Measurements from ENCODE around the gene TNS2.
A peak's percentile ranks its signal among the peaks of the same experiment; 100 is the strongest.

Gene TNS2

DNA sequence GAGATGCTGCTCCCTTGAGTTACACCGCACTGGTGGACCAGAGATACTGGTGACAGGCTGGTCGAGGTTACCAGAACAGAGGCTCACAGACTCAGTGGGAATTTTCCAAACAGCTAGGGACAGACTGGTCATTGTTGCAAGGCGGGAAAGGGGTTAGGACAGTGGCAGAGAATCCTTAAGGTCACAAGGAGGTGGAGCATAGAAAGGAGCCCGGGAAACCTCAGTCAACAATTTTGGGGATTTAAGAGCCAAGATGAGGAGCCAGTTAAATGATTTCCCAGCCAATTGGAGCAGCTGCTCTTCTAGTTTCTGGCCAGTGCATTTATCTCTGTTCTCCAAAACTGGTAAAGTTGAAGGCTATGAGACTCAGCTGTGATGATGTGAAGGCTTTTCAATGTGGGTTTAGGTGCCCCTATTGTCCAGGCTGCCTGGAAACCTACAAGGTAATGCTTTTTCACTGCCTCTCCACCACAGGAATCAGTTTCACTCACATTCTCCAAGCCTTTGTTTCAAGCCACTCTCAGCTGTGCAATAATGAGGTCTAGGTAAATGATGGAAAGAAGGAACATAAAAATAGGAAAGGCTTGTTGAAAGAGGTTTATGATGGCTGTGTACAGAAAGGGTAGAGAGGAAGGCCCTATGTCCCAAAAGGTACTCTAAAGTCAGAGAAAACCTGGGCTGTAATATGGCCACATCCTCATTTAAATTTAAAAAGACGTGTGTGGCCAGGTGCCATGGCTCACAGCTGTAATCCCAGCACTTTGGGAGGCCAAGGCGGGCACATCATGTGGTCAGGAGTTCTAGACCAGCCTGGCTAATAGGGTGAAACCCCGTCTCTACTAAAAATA, 7.0 kb upstream of the TNS2 start:
- DNase-seq, result no peak

DNA sequence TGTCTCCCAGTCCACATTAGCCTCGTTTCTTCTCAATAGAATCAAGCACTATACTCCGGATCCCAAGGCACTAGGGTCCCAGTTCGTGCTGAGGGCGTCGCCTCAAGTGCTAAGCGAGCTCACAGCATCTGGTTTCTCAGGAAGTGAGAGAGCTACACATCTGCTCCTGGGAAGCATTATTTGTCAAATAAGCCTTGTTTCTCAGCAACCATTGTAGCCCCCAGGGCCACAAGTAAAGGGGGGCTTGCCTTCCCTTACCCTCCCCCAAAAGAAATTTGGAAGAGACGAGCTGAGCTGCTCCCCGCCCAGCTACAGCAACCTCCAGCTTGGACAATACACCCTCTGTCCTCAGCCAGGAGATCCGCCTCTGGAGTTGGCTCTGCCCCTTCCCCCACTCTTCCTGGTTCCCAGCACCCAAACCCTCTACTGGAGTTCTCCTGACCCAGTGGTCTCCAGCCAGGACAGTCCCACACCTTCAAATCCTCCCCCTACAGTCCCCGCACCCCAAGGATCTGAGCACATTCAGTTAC, 5.7 kb upstream of the TNS2 start:
- DNase-seq, result no peak

DNA sequence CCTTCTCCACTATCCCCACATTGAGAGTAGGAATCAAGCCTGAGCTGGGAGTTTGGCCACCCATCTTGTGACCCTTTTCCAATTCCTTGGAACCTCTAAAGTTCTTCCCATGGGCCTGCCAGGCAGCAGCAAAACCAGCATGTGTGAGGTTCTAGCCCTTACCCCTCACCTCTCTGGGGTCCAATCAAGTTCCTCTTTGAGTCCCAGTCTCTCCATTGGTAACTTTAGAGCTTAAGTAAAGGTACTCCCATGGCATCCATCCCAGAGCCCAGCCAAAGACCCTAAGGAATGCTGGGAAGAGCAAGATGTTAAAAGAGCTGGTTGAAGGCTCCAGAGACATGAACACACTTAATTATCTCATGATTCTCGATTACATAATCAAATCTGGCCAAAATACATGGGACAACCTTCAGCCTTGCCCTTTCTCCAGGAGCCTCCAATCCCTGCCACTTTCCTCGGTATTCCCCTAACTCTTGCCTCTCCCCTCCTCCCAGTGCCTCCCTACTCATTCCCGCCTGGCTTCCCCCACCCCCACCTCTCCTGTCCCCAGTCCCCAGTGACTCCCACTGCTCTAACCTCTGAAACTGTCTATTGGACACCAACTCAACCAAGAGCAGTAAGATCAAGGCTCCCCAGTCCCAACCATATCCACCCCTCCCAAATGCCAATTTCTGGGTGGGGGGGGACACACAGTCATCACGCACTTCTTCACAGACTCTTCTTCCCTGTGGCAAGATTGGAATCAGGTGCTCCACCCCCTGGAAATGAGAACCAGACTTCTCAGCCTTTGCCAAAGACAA, 4.8 kb upstream of the TNS2 start:
- DNase-seq, result no peak

DNA sequence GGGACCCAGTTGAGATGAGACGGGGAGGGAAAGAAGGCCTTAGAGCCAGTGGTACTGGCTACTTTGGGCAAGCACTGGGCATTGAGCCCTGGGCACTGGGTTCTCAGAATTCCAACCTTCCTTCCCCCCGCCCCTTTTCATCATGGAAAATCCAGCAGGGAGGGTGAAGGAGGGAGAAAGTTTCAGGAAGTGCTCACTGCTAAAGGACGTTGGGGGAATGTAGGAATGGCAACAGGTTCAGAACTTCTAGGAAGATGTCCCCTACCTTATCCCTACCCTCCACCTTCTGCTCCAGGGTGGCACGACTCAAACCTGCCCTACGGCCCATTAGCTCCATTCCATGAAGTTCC, 4.2 kb upstream of the TNS2 start:
- DNase-seq, result no peak

DNA sequence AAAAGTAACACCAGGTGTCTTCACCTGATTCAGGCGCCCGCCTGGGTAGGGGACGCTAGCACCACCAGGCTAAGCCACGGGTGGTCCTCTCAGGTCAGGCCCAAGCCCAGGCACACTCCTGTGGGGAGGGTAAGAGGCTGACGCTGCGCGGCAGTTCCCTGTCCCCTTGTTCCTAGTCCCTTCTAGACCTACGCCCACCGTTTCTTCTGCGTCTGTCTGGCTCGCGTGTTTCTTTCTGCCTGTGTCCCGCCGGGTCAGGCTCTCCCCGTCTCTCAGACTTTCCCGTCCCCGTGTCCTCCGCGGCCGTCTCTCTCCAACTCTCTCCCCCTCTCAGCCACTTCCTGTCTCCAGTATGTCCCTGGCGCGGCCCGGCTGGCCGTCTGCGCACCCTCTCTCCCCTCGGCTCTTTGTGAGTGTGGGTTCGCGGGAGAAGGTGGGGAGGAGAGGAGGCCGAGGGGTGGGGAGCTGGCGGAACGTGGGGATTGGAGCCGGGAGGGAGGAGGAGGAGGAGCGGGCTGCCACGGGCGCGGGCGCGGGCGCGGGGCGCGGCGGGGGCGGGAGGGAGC, 3.1 kb upstream of the TNS2 start:
- peak; percentile 51 for DNase-seq

DNA sequence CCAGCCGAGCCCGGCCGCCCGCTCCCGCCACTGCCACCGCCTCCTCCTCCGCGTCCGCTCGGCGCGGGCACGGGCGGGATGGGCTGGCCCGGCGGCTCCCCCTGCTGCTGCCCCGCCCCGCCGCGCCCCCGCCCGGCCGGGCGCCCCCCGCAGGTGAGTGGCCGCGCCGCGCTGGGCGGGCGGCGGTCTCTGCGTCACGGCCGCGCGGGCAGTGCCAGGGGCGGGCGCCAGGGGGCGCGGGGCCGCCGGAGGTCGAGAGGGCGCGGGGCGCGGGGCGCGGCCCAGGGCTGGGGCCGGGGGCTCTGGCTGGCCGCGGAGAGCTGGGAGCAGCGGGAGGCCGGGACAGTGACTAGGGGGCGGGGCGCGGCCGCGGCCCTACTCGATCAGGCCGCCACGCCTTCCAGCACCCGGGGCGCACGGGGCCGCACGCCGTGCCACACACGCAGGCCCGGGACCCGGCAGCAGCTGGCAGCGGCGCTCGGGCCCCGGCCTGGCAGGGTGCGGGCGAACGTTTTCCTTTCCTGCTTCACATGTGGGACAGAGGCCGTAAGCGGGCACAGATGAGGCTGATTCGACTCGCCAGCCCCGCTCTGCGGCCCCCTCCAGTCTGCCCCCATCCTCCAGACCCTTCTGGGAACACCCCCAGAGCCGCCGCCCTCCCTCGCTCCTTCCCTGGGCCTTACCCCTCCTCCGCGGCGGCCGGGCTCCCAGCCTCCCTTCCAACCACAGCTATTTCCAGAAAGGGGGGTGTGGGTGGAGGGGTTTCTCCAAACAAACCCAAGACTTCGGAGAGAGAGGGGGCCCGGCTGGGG, 2.4 kb upstream of the TNS2 start:
- no peak for DNase-seq

DNA sequence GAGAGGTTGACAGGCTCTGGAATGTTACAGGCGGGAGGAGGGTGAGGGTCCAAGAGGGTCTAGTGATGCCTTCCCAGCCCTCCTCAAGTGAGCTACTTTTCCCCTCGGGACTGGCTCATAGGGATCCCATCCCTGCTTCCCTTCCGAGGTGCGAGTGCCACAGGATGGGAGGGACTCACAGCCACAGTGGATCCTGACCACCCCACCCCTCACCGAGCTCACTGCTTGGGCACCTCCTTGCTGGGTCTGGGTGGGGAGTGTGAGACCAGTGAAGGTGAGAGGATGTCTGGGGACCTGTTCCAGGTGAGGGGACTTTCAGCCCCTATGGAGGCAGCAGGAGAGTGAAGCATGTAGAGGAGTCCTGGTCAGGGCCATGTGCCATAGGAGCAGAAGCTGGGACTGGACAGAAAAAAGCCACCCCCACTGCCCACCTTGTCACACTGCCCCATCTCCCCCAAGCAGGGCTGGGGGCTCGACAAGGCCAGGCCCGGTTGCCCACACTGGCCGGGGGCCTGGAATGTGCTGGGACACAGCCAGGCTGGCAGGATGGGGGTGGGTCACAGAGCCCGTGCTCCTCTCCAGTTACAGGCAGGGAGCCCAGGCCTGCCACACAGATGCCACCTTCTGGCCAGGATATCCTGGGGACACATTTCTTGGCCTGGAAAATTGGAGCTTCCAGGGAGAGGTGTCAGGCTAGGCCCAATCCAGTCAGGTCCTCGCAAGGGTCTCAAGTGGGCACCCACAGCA, 1.7 kb upstream of the TNS2 start:
- DNase-seq, result no peak

DNA sequence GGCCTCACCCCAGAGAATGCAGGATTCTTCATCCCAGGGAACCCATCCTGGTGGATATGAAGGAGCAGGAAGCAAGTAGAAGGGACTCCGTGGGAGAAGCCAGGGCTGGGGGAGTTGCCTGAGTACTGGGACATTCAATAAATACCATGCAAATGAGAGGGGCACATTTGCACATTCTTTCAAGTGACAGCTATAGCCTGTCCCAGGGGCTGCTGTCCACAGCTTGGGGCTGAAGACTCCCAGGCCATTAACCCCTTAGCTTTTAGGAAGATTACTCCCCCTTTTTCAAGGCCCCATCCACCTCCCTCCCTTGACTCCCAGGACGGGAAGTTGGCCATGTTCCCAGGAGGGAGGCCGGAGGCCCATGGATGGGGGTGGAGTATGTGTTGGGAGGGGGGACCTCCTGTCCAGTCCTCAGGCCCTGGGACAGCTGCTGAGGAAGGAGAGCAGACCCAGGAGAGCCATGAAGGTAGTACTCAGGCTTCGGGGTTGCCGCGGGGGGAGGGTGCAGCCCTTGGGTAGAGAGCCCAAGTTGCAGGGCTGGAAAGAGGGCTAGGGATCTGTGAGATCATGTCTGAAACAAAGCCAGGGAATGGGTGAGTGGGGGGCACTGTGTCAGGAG, 974 bp upstream of the TNS2 start:
- no peak for DNase-seq

DNA sequence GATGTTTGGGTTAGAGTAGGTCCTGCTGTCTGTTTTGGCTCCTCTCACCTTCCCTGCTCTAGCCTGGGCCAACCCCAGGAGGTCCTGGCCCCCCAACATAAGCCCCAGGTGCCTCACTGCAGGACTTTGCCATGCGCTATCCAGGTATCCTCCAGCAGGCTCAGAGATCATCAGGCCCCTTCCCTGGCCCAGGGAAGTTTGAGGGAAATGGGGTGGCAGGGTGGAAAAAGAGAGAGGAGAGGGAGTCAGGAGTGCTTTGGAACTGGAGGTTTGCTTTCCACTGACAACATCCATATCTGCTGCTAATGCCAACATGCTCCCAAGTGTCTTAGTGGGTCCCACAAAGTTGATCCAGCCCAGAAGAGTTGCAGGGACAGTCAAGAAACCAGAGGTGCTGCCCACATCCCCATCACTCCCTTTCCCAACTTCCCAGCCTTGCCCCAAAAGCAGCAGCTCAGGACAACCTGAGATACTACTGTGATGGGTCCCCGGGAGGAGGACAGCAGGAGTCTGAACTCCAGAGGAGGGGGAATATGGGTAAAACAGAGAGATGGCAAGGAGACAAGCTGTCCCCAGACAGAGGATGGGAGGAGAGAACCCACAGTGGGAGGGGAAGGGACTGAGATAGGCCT, 677 bp downstream of the TNS2 start:
- DNase-seq, result no peak

DNA sequence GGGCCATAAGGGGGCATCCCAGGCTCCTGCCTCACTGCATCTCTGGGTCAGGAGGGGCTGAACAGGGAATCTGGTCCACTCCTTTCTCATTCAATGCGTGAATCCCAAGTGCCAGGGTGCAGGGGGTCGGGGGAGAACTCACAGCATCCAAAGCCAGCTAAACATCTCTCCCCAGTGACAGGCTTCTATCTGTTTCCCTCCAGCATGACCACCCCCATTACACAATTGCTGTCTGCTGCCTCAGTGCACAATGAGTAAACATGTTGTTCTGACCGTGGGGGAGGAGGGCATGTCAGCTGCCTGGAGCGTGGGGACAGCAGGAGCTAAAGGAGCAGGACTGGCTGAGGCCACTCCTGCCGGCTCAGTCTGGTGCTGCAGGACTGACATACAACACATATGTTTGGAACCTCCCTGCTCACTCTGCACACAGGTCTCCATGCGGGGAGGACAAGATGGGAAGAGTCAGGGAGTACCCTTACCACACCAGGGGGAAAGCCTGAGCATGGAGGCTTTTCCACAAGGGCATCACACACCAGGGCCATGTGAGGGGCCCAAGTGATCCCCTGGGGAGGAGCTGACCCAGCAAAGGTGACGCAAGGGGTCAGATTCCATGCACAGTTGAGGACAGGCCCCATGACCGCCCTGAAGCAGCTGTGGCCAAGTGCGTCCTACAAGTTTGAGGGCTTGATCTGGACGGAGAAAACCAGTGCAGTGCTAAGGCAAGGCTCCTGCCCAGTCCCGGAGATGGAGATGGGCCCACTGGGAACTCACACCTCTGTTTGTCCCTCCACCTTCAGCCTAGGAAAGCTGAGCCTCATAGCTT, 1.4 kb downstream of the TNS2 start:
- DNase-seq, result no peak

DNA sequence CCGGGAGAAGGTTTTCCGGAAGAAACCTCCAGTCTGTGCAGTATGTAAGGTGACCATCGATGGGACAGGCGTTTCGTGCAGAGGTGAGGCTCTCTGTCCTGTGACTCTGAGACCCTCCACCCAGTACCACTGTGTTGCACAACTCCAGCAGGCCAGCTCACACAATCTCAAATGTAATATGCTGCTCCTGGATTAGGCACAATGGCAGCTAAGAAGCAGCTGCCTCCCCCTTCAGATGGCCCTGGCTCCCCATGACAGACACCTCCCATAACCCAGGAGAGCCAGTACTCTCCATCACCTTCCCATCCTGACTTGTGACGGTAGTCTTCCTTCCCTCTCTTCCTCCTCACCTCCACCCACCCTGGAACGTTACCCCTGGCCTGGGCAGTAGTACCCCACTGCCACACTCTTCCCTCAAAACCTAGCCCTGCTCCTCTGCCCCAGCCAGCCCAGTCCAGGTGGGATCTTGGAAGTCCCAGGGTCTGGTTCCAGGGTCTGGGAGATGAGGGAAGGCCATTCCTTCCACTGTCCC, 2.1 kb downstream of the TNS2 start:
- DNase-seq, result no peak

DNA sequence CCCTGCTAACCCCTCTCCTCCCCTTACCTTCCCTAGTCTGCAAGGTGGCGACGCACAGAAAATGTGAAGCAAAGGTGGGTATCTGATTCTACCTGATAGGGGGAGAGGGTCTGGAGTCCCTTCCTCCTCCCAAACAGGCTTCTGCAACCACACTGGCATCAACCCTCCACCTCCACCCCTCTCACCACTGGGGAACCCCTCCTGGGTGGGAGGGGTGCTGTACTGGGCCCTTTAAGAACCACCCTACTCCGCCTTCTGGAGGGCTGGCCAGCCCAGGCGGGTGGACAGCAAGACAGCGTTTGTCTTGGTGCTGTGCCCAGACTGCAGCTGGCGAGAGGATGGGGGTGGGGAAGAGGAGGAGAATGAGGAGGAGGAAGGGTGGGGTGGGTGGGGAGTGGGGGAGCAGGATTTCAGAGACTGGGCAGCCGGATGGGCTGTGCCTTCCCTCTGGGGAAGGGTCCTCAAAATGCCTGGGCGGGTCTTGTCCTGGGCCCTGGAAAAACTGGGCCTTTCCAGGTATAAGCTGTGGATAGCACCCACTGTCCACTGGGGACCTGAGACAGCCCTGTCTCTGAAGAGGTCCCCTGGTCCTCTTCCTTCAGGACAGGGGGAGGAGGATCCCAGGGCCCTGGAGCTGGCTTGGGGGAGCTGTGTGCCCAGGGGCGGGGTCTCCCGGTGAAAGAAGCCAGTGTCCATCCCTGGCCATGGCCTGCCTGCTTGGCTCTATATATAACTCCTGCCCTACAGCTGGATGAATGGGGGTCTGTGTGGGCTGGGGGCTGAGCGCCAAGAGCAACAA, 2.8 kb downstream of the TNS2 start:
- DNase-seq, result no peak

DNA sequence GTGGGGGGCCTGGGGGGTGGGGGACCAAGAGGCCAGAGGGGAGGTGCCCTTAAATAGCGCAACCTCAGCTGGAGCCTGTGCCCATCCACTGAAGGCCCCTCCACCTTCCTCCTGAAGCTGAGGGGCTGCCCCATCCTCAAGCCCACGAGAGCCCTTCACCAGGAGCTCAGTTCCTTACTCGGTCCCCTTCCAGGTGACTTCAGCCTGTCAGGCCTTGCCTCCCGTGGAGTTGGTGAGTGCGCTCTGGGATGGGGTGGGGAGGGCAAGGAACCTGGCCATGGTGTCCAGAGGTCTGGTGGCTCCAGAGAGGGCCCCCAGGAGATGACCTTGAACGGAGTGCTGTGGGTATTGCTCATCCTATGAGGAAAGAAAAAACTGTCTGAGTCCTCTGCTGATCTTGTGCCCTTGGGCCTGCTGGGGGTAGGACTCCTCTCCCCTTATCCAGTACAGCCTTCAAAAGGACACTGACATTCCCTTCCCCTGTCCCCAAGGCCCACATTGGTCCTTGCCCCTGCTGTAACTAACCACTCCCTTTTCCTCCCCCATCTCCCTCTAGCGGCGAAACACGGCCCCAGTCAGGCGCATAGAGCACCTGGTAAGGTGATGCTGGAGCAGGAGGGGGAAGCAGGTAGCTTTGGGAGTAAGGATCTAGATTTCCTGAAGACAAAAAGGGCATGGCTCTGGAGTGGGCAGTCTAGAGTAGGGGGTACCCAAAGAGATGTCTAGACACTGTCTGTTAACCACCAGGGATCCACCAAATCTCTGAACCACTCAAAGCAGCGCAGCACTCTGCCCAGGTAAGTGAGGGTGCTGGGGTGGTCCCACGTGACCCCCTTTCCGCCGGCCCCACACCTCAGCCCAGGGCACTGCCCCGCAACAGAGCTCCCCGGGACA, 3.6 kb downstream of the TNS2 start:
- no peak for DNase-seq

DNA sequence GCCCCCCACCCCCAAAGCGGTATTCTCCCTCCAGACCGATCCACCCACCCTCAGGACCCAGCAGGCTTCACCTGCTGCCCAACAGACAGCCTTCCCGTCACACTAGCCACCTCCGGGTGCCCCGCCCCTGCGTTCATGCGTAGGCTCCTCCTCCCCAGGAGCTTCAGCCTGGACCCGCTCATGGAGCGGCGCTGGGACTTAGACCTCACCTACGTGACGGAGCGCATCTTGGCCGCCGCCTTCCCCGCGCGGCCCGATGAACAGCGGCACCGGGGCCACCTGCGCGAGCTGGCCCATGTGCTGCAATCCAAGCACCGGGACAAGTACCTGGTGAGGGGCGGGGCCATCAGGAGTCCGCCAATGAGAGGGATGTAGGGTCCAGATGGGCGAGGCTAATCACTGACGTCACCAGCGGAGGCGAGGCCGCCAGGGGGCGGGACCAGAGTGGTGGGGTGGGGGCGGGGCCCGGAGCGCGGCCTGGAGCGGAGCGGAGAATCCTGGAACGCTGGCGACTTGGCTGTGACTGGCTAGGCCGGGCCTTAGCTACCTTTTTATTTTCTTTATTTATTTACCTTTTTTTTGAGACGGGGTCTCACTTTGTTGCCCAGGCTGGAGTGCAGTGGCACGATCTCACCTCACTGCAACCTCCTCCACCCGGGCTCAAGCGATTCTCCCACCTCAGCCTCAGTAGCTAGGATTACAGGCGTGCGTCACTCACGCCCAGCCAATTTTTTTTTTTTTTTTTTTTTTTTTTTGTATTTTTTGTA, 4.4 kb downstream of the TNS2 start:
- DNase-seq, result peak; percentile 39

DNA sequence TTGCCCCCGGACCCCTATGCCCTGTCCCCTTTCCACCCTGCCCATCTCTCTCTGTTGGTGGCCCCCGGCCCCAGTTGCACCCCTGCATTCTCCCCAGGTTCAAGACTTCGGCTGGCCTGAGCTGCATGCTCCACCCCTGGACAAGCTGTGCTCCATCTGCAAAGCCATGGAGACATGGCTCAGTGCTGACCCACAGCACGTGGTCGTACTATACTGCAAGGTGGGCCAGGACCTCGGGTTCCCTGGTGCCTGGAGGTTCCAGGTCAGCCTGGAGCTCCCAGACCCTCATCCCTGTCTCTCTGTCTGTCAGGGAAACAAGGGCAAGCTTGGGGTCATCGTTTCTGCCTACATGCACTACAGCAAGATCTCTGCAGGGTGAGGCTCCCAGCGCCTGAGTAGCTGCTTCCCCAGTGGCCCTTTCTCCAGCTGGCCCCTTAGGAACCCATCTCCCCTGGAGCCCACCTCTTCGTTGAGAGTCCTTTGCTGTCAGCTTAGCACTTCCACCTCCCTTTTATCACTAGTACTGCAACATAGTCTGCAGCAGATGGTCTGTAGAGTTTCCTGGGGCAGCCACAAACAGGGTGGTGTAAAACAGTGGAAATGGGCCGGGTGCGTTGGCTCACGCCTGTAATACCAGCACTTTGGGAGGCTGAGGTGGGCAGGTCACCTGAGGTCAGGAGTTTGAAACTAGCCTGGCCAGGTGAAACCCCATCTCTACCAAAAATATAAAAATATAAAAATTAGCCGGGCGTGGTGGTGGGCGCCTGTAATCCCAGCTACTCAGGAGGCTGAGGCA, 5.8 kb downstream of the TNS2 start:
- no peak for DNase-seq

DNA sequence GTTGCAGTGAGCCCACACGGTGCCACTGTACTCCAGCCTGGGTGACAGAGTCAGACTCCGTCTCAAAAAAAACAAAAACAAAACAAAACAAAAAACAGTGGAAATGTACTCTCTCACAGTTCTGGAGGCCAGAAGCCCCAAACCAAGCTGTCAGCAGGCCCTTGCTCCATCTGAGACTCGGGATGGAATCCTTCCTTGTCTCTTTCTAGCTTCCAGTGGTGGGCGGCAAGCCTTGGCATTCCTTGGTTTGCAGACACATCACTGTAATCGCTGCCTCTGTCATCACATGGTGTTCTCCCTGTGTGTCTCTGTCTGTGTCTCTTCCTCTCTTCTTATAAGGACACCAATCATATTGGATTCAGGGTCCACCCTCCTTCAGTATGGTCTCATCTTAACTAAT, 6.4 kb downstream of the TNS2 start:
- no peak for DNase-seq
